GM18858 (cell line): ENCODE results near the gene GOSR1.
"Not testable (repeated sequence)": the region's sequence is repeated elsewhere in the genome, so short reads cannot be mapped to it uniquely, and the experiment has no call there.

Experiments used
- ATAC-seq: cut with Tn5 transposase; IDR thresholded peaks from one replicate; pipeline ENCODE4 v1.9.1; 2021; ENCODE audit not compliant: unreplicated experiment

GOSR1 gene

GRCh38 chr17:30574309-30574708 lies 97.1 kb downstream of the GOSR1 start:
- not testable (repeated sequence) for ATAC-seq

- ATAC-seq = not testable (repeated sequence)
Measured at GRCh38 chr17:30574806-30575205, 97.6 kb downstream of the GOSR1 start.

GRCh38 chr17:30575648-30576325 lies 98.6 kb downstream of the GOSR1 start:
- not testable (repeated sequence) for ATAC-seq

GRCh38 chr17:30576326-30576861 lies 99.2 kb downstream of the GOSR1 start:
- ATAC-seq = no peak
